ENCODE results near the gene GNG13. TPM values are rescaled to one million over a fixed set of nuclear protein-coding genes. Genes with fewer than 3 reads are reported as not detected.

The GNG13 gene
- total RNA-seq, 4 donors from 2014 or later, result not detected

GRCh38 chr16:802914-803753 is 2.6 kb upstream of the GNG13 start:
- 68 to 73% methylated on average over 33 of the region's 33 CpGs for WGBS, 2 donors
- no peak overlapping the region for H3K4me3 ChIP-seq (ENCODE audit: low read depth, poor library complexity, severe bottlenecking)
- TF ChIP-seq CTCF (IDR thresholded peaks at IDR 0.05) (no peak), POLR2A (IDR thresholded peaks at IDR 0.05) (no peak)
- DNase-seq (ENCODE audit: low spot score in 2 of 2), result no peak
- intact Hi-C loops (cut with DNase I; ENCODE audit: low total_unique reads), result no loop called here

GRCh38 chr16:802461-802860 is 1.9 kb upstream of the GNG13 start:
- no peak for DNase-seq (ENCODE audit: low spot score in 2 of 2)
- TF ChIP-seq CTCF (IDR thresholded peaks at IDR 0.05) (no peak), POLR2A (IDR thresholded peaks at IDR 0.05) (no peak)
- intact Hi-C loops (cut with DNase I; ENCODE audit: low total_unique reads), result no loop called here
- H3K4me3 ChIP-seq (ENCODE audit: low read depth, poor library complexity, severe bottlenecking), result no peak overlapping the region
- WGBS, 2 donors, result 78 to 83% methylated on average over 1 to 7 of the region's 7 CpGs

GRCh38 chr16:801584-802363 is 1.2 kb upstream of the GNG13 start:
- DNase-seq (ENCODE audit: low spot score in 2 of 2), result no peak
- TF ChIP-seq POLR2A (IDR thresholded peaks at IDR 0.05), result no peak
- TF ChIP-seq CTCF (IDR thresholded peaks at IDR 0.05), result no peak
- 28 to 42% methylated on average over 18 to 22 of the region's 22 CpGs for WGBS, 2 donors
- no peak overlapping the region for H3K4me3 ChIP-seq (ENCODE audit: low read depth, poor library complexity, severe bottlenecking)
- intact Hi-C loops (cut with DNase I; ENCODE audit: low total_unique reads), result no loop called here

- no peak for DNase-seq (ENCODE audit: low spot score in 2 of 2)
- intact Hi-C loops (cut with DNase I; ENCODE audit: low total_unique reads), result no loop called here
- WGBS, 2 donors, result 5 to 16% methylated on average over 6 to 11 of the region's 17 CpGs
- no peak overlapping the region for H3K4me3 ChIP-seq (ENCODE audit: low read depth, poor library complexity, severe bottlenecking)
- TF ChIP-seq CTCF (IDR thresholded peaks at IDR 0.05) (no peak), POLR2A (IDR thresholded peaks at IDR 0.05) (no peak)
Observed at GRCh38 chr16:800834-801511, 439 bp upstream of the GNG13 start.

- 49 to 59% methylated on average over 20 to 22 of the region's 22 CpGs for WGBS, 2 donors
- intact Hi-C loops (cut with DNase I; ENCODE audit: low total_unique reads), result no loop called here
- TF ChIP-seq CTCF (IDR thresholded peaks at IDR 0.05) (no peak), POLR2A (IDR thresholded peaks at IDR 0.05) (no peak)
- no peak overlapping the region for H3K4me3 ChIP-seq (ENCODE audit: low read depth, poor library complexity, severe bottlenecking)
- DNase-seq (ENCODE audit: low spot score in 2 of 2), result no peak
Observed at GRCh38 chr16:799111-799947, 1.2 kb downstream of the GNG13 start.

Measured in lower leg skin (tissue), 4 donors.